ENCODE data around the gene PARD6A. TPM values are rescaled to one million over a fixed set of nuclear protein-coding genes. Genes with fewer than 3 reads are reported as not detected.

The PARD6A gene
- total and polyA plus RNA-seq, 2 of the 13 experiments (the other 11 are each of a cell fraction or from before 2014, with no cell fraction given), result 3.5 to 4.3 TPM

GRCh38 chr16:67659675-67660563, 841 bp upstream of the PARD6A start, which contains the start of gene ACD (continued):
- no peak for TF ChIP-seq RARG (CRISPR knock-in tag; IDR thresholded peaks at IDR 0.05; ENCODE audit: low read depth)
- TF ChIP-seq TBL1XR1 (IDR thresholded peaks at IDR 0.05; ENCODE audit: borderline replicate concordance, low read length, partially characterized antibody), result no peak
- TF ChIP-seq HMGXB4 (CRISPR knock-in tag; IDR thresholded peaks at IDR 0.05; ENCODE audit: borderline replicate concordance in 1 of 2, low read depth in 1 of 2), result peak; percentile 25 to 90; a peak in 3 of 4 replicates
- TF ChIP-seq ZKSCAN8 (CRISPR knock-in tag; IDR thresholded peaks at IDR 0.05; ENCODE audit: borderline replicate concordance), result peak; percentile 31; the same call in 1 of the 2 replicates
- no peak for TF ChIP-seq PLRG1 (conservative IDR thresholded peaks at IDR 0.05)
- TF ChIP-seq NFYB (CRISPR knock-in tag; IDR thresholded peaks at IDR 0.05), result no peak; the same call in 1 of the 2 replicates
- TF ChIP-seq DNMT1 (CRISPR knock-in tag; IDR thresholded peaks at IDR 0.05), result peak; percentile 78; the same call in 1 of the 2 replicates
- TF ChIP-seq ZNF224 (CRISPR knock-in tag; IDR thresholded peaks at IDR 0.05), result no peak; the same call in 1 of the 2 replicates
- peak; percentile 76; the same call in 1 of the 2 replicates for TF ChIP-seq THAP7 (CRISPR knock-in tag; IDR thresholded peaks at IDR 0.05)
- no peak; the same call in none of the 2 replicates for TF ChIP-seq KDM2A (CRISPR knock-in tag; IDR thresholded peaks at IDR 0.05; ENCODE audit: borderline replicate concordance, low read depth)
- no peak for TF ChIP-seq ATRX (CRISPR knock-in tag; IDR thresholded peaks at IDR 0.05; ENCODE audit: borderline replicate concordance)
- TF ChIP-seq HNF4A (CRISPR knock-in tag; IDR thresholded peaks at IDR 0.05), result peak; percentile 79
- TF ChIP-seq ZNF563 (CRISPR knock-in tag; IDR thresholded peaks at IDR 0.05), result peak; percentile 86
- TF ChIP-seq ZFP91 (CRISPR knock-in tag; IDR thresholded peaks at IDR 0.05; ENCODE audit: borderline replicate concordance), result peak; percentile 71; the same call in 1 of the 2 replicates
- TF ChIP-seq SIN3A (IDR thresholded peaks at IDR 0.05; ENCODE audit: borderline replicate concordance, low read depth, low read length), result peak; percentile 87; the same call in 1 of the 2 replicates
- TF ChIP-seq TP53 (CRISPR knock-in tag; conservative IDR thresholded peaks at IDR 0.05), result no peak
- TF ChIP-seq PAWR (CRISPR knock-in tag; IDR thresholded peaks at IDR 0.05; ENCODE audit: borderline replicate concordance), result peak; percentile 99
- TF ChIP-seq ZNF501 (CRISPR knock-in tag; IDR thresholded peaks at IDR 0.05), result peak; percentile 93
- TF ChIP-seq ZNF605 (CRISPR knock-in tag; IDR thresholded peaks at IDR 0.05), result peak; percentile 74
- peak; percentile 93 for TF ChIP-seq CCDC6 (CRISPR knock-in tag; IDR thresholded peaks at IDR 0.05)
- TF ChIP-seq SNAPC5 (CRISPR knock-in tag; IDR thresholded peaks at IDR 0.05; ENCODE audit: borderline replicate concordance), result no peak
- peak; percentile 69; the same call in 1 of the 2 replicates for TF ChIP-seq TFDP1 (CRISPR knock-in tag; IDR thresholded peaks at IDR 0.05; ENCODE audit: borderline replicate concordance)
- no peak for TF ChIP-seq ZNF670 (CRISPR knock-in tag; IDR thresholded peaks at IDR 0.05; ENCODE audit: borderline replicate concordance)

All from HepG2 (cell line).